Thyroid gland (tissue), 4 donors: Measurements from ENCODE around the gene C1orf210. TPM values are rescaled to one million over a fixed set of nuclear protein-coding genes. Genes with fewer than 3 reads are reported as not detected.

Source experiments
- DNase-seq, 2 donors: peaks; one replicate each; pipeline ENCODE4 v3.0.0-alpha.2; 2019
- H3K27ac ChIP-seq, 3 donors: fragments of 200-600 bp; sonication (generic); 1 replicate in 2 of 3; 2 replicates in 1 of 3; pipeline ENCODE4 v1.5.1; 2016 to 2019; ENCODE audit warnings: mild to moderate bottlenecking in 1 of 3, moderate library complexity in 1 of 3
- H3K27me3 ChIP-seq: fragments of 200-600 bp; sonication (generic); one replicate; pipeline ENCODE4 v1.5.1; 2019
- H3K36me3 ChIP-seq, 2 donors: fragments of 200-600 bp; sonication (generic); one replicate each; pipeline ENCODE4 v1.5.1; 2016 to 2019
- H3K4me1 ChIP-seq, 2 donors: fragments of 200-600 bp; sonication (generic); one replicate each; pipeline ENCODE4 v1.5.1; 2017 to 2019
- H3K4me3 ChIP-seq, 3 donors: fragments of 200-600 bp; sonication (generic); replicated peaks in 1 of 3; 1 replicate in 2 of 3; 2 replicates in 1 of 3; pipeline ENCODE4 v1.5.1; 2016; ENCODE audit warnings: mild to moderate bottlenecking in 1 of 3
- H3K9me3 ChIP-seq: fragments of 200-600 bp; sonication (generic); one replicate; pipeline ENCODE4 v1.5.1; 2017
- POLR2A ChIP-seq, 2 donors: fragments of 450-650 bp; IDR thresholded peaks; one replicate each; pipeline ENCODE4 v1.6.1; 2017; ENCODE audit warnings: antibody characterized with exemption in 2 of 2, mild to moderate bottlenecking in 2 of 2, moderate library complexity in 1 of 2
- WGBS, 2 donors: methylation state at CpG; one replicate each; pipeline ENCODE4 v1.1.5; 2017; 5-methylcytosine and 5-hydroxymethylcytosine counted together
- intact Hi-C: fragments of 100-400 bp; cut with DNase I; formaldehyde crosslinking; loops from one replicate; pipeline ENCODE4 v1.15.1; 2023
- total RNA-seq, 4 donors: library from RNA; depleted of rRNA; stranded (reverse); fragments of >200 nt; gene quantifications; one replicate each; pipeline ENCODE4 v1.2.3, GENCODE V29; 2016
- TF ChIP-seq, protein P1 (sequence below), 6 experiments: fragments of 200-600 bp in 3 of 6; fragments of 450-650 bp in 3 of 6; sonication (generic) in 3 of 6; IDR thresholded peaks; one replicate each; pipeline ENCODE4 v1.5.1; 2016 to 2019; ENCODE audit warnings: antibody characterized with exemption in 6 of 6, mild to moderate bottlenecking in 2 of 6, inconsistent platforms in 1 of 6, moderate library complexity in 1 of 6

C1orf210 gene
- total RNA-seq, 4 donors from 2014 or later = 22.7 to 49.7 (median 36.3) TPM

DNA sequence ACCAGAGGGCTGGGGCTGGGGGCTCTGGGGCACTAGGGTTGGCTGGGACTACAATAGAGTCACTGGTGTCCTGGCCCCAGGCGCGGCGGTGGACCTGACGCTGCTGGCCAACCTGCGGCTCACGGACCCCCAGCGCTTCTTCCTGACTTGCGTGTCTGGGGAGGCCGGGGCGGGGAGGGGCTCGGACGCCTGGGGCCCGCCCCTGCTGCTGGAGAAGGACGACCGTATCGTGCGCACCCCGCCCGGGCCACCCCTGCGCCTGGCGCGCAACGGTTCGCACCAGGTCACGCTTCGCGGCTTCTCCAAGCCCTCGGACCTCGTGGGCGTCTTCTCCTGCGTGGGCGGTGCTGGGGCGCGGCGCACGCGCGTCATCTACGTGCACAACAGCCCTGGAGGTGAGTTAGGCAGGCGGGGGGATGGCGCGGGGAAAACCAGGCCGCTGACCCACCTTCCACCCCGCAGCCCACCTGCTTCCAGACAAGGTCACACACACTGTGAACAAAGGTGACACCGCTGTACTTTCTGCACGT is 19.5 kb upstream of the C1orf210 start:
- Histone ChIP-seq H3K4me1 (peaks cover 78 to 82% of the 10 kb centered on the region in 2 donors), H3K4me3 (no peak overlapping the region), H3K36me3 (no peaks in the 10 kb centered on the region), H3K27ac (peak overlapping the region; percentile 80 to 100 (median 97)), H3K9me3 (no peaks in the 10 kb centered on the region), H3K27me3 (no peaks in the 10 kb centered on the region)
- 89 to 91% methylated on average over 26 to 46 of the region's 46 CpGs for WGBS, 2 donors
- TF ChIP-seq POLR2A (IDR thresholded peaks at IDR 0.05) = no peak
- TF ChIP-seq, protein P1, sequence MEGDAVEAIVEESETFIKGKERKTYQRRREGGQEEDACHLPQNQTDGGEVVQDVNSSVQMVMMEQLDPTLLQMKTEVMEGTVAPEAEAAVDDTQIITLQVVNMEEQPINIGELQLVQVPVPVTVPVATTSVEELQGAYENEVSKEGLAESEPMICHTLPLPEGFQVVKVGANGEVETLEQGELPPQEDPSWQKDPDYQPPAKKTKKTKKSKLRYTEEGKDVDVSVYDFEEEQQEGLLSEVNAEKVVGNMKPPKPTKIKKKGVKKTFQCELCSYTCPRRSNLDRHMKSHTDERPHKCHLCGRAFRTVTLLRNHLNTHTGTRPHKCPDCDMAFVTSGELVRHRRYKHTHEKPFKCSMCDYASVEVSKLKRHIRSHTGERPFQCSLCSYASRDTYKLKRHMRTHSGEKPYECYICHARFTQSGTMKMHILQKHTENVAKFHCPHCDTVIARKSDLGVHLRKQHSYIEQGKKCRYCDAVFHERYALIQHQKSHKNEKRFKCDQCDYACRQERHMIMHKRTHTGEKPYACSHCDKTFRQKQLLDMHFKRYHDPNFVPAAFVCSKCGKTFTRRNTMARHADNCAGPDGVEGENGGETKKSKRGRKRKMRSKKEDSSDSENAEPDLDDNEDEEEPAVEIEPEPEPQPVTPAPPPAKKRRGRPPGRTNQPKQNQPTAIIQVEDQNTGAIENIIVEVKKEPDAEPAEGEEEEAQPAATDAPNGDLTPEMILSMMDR (IDR thresholded peaks at IDR 0.05) = no peak
- peak in 1 of 2 donors; percentile 14 for DNase-seq
- intact Hi-C loops = no loop called here

DNA sequence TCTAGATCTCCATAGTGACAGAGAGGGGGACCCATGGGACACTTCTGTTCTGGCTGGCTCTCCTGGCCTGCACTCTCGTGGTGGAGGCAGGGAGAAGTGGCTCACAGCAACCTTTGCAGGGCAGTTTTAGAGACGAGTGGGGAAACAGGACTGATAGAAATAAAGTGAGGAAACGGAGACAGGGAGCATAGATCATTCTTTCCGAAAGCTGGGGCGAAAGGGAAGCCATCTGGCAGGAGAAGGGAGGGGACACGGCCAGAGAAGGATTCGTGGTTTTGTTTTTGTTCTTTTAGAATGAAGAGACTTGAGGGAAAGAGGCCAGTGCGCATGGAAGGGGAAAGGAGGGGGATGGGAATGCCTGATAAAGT is 18.9 kb upstream of the C1orf210 start:
- no peak for TF ChIP-seq POLR2A (IDR thresholded peaks at IDR 0.05)
- TF ChIP-seq, protein P1 (IDR thresholded peaks at IDR 0.05) = peak in 1 of 6 experiments; percentile 15
- intact Hi-C loops = no loop called here
- Histone ChIP-seq H3K9me3 (no peaks in the 10 kb centered on the region), H3K27me3 (no peaks in the 10 kb centered on the region), H3K4me3 (no peak overlapping the region), H3K36me3 (no peaks in the 10 kb centered on the region), H3K27ac (peak overlapping the region; percentile 80 to 100 (median 97)), H3K4me1 (peaks cover 83 to 88% of the 10 kb centered on the region in 2 donors)
- peak; percentile 40 to 50 for DNase-seq
- 21 to 26% methylated on average over 8 of the region's 8 CpGs for WGBS, 2 donors

DNA sequence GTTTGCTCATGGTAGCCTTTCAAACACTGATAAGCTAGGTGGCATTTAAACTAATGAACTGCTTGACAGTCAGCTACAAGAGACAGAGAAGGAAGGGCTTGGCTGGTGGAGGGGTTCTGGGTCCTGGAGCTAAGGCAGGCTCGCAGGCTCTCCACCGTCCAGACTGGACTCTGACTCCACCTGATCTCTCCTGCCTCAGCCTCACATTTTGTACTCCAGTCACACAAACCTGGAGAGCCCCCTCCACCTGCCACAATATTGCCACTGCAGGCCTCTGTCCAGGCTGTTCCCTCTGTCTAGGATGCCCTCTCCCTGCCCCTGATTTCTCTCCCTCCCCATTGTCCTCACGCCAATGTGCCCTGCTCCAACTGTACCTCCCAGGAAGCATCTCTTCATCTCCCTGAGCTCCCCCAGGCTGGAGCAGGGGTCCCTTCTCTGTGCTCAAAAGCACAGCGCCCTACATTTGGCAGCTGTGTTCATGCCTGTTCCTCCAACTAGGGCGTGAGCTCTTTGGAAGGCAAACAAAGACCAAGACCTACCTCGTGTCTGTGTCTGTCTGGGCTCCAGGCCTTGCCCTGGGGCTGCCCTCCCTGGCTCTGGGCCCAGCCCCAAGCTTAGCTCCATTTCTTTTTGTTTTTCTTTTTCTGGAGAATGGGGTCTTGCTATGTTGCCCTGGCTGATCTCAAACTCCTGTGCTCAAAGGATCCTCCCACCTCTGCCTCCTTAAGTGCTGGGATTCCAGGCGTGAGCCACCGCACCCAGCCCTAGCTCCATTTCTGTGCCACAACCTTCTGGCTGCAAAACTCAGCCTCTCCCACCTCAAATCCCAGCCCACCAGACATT is 18.3 kb upstream of the C1orf210 start:
- no peak overlapping the region for H3K4me3 ChIP-seq
- intact Hi-C loops = no loop called here
- TF ChIP-seq POLR2A (IDR thresholded peaks at IDR 0.05) = peak in 1 of 2 donors; percentile 38
- TF ChIP-seq, protein P1 (IDR thresholded peaks at IDR 0.05) = no peak
- peak overlapping the region; percentile 80 to 100 (median 97) for H3K27ac ChIP-seq
- peak; percentile 46 to 54 for DNase-seq
- H3K4me1 ChIP-seq = peaks cover 89 to 94% of the 10 kb centered on the region in 2 donors
- no peaks in the 10 kb centered on the region for H3K9me3 ChIP-seq
- H3K27me3 ChIP-seq = no peaks in the 10 kb centered on the region
- 63 to 64% methylated on average over 8 of the region's 8 CpGs for WGBS, 2 donors
- H3K36me3 ChIP-seq = no peaks in the 10 kb centered on the region

DNA sequence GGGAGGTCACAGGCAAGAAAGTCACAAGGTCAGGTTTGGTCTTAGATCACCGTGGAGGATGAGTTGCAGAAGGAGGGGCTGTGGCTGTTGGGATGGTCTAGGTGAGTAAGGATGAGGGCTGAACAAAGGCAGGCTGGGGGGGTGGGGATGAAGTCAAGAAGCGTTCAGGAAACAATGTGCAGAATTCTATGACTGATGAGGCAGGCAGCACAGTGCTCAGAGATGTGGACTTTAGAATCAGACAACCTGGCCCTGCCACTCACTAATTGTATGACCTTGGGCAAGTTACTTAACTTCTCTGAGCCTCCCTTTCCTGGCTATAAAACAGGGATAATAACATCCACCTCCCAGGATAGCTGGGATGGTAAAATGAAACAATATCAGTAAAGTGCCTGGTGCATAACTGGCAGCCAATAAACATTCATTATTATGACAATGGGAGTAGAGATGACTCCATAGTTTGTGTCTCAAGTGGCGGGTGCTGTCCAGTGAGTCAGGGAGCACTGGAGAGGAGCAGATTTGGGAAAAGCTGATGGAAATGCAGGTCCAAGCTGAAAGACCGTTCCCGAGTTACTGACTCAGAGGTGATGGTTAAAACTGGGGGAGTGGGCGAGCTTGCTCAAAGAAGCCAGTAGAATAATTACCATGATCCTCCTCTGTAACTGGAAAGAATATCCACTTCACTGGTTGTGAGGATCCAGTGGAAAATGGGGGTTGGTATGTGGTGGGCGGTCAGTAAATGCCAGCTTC is 17.5 kb upstream of the C1orf210 start:
- no peak for TF ChIP-seq POLR2A (IDR thresholded peaks at IDR 0.05)
- TF ChIP-seq, protein P1 (IDR thresholded peaks at IDR 0.05) = no peak
- 78 to 86% methylated on average over 7 of the region's 7 CpGs for WGBS, 2 donors
- Histone ChIP-seq H3K27ac (peak overlapping the region; percentile 80 to 100 (median 97)), H3K4me3 (no peak overlapping the region), H3K36me3 (no peaks in the 10 kb centered on the region), H3K4me1 (peaks cover 92 to 96% of the 10 kb centered on the region in 2 donors), H3K9me3 (no peaks in the 10 kb centered on the region), H3K27me3 (no peaks in the 10 kb centered on the region)
- intact Hi-C loops = no loop called here
- no peak for DNase-seq
